Measurements from ENCODE around the gene TMEM147.

TMEM147 gene

GRCh38 chr19:35514282-35514809 is 31.1 kb upstream of the TMEM147 start:
- H3K79me1 ChIP-seq (ENCODE audit: low read length): peaks cover 2% of the 10 kb centered on the region
- H3K56ac ChIP-seq (ENCODE audit: low read length): peak overlapping the region; percentile 45
- no peak overlapping the region for H4K5ac ChIP-seq (ENCODE audit: low read length)
- peaks cover 3% of the 10 kb centered on the region for H3K79me2 ChIP-seq (ENCODE audit: control insufficient read depth, insufficient read depth, low read length)
- H2BK15ac ChIP-seq (replicated peaks; ENCODE audit: low read depth): no peak overlapping the region
- H3K27ac ChIP-seq (ENCODE audit: low read depth, low read length): no peak overlapping the region
- no peak overlapping the region for H3K23ac ChIP-seq (ENCODE audit: low read length)
- DNase-seq: peak; percentile 32
- H3K27me3 ChIP-seq (ENCODE audit: insufficient read depth, low read length, poor library complexity): no peaks in the 10 kb centered on the region
- no peaks in the 10 kb centered on the region for H3K36me3 ChIP-seq (ENCODE audit: control insufficient read depth, insufficient read depth, low read length)
- no peak overlapping the region for H3K4me3 ChIP-seq (ENCODE audit: low read length)
- H3K4me1 ChIP-seq (ENCODE audit: control insufficient read depth, low read depth, low read length): no peaks in the 10 kb centered on the region
- H3K4ac ChIP-seq (ENCODE audit: low read depth, low read length): no peak overlapping the region
- no peak overlapping the region for H3K18ac ChIP-seq (ENCODE audit: low read length)
- peak overlapping the region; percentile 25 for H3K9ac ChIP-seq (ENCODE audit: low read length)
- no peak overlapping the region for H2AK5ac ChIP-seq (ENCODE audit: low read length)
- H4K8ac ChIP-seq (ENCODE audit: low read depth, low read length): no peak overlapping the region
- no peak overlapping the region for H3K4me2 ChIP-seq (ENCODE audit: low read length)
- no peak overlapping the region for H2BK5ac ChIP-seq (ENCODE audit: low read length)
- no peak overlapping the region for H2BK120ac ChIP-seq (ENCODE audit: low read depth, low read length)
- WGBS (ENCODE audit: extremely low coverage, insufficient coverage, low lambda C conversion rate): no CpG with 5 or more reads among the region's 20 CpGs

GRCh38 chr19:35516310-35516709 is 29.1 kb upstream of the TMEM147 start:
- H2BK5ac ChIP-seq (ENCODE audit: low read length): no peak overlapping the region
- H3K4me1 ChIP-seq (ENCODE audit: control insufficient read depth, low read depth, low read length): no peaks in the 10 kb centered on the region
- no peak overlapping the region for H2BK120ac ChIP-seq (ENCODE audit: low read depth, low read length)
- no peak overlapping the region for H2BK15ac ChIP-seq (replicated peaks; ENCODE audit: low read depth)
- no peak overlapping the region for H3K4ac ChIP-seq (ENCODE audit: low read depth, low read length)
- H4K5ac ChIP-seq (ENCODE audit: low read length): no peak overlapping the region
- no peak overlapping the region for H3K27ac ChIP-seq (ENCODE audit: low read depth, low read length)
- H3K4me3 ChIP-seq (ENCODE audit: low read length): no peak overlapping the region
- no peaks in the 10 kb centered on the region for H3K79me1 ChIP-seq (ENCODE audit: low read length)
- H2AK5ac ChIP-seq (ENCODE audit: low read length): no peak overlapping the region
- no peak overlapping the region for H3K56ac ChIP-seq (ENCODE audit: low read length)
- no peak overlapping the region for H3K4me2 ChIP-seq (ENCODE audit: low read length)
- no peak overlapping the region for H3K18ac ChIP-seq (ENCODE audit: low read length)
- no CpG with 5 or more reads among the region's 3 CpGs for WGBS (ENCODE audit: extremely low coverage, insufficient coverage, low lambda C conversion rate)
- DNase-seq: no peak
- H3K27me3 ChIP-seq (ENCODE audit: insufficient read depth, low read length, poor library complexity): no peaks in the 10 kb centered on the region
- no peaks in the 10 kb centered on the region for H3K79me2 ChIP-seq (ENCODE audit: control insufficient read depth, insufficient read depth, low read length)
- no peak overlapping the region for H4K8ac ChIP-seq (ENCODE audit: low read depth, low read length)
- H3K9ac ChIP-seq (ENCODE audit: low read length): no peak overlapping the region
- H3K23ac ChIP-seq (ENCODE audit: low read length): no peak overlapping the region
- no peaks in the 10 kb centered on the region for H3K36me3 ChIP-seq (ENCODE audit: control insufficient read depth, insufficient read depth, low read length)

GRCh38 chr19:35517342-35517741 is 28.1 kb upstream of the TMEM147 start:
- Histone ChIP-seq H3K4me2 (ENCODE audit: low read length) (no peak overlapping the region), H4K5ac (ENCODE audit: low read length) (no peak overlapping the region), H2AK5ac (ENCODE audit: low read length) (no peak overlapping the region), H3K9ac (ENCODE audit: low read length) (no peak overlapping the region), H2BK120ac (ENCODE audit: low read depth, low read length) (no peak overlapping the region), H3K27me3 (ENCODE audit: insufficient read depth, low read length, poor library complexity) (no peaks in the 10 kb centered on the region), H3K18ac (ENCODE audit: low read length) (no peak overlapping the region), H3K36me3 (ENCODE audit: control insufficient read depth, insufficient read depth, low read length) (no peaks in the 10 kb centered on the region), H3K23ac (ENCODE audit: low read length) (no peak overlapping the region), H3K27ac (ENCODE audit: low read depth, low read length) (no peak overlapping the region), H3K4me1 (ENCODE audit: control insufficient read depth, low read depth, low read length) (no peaks in the 10 kb centered on the region), H2BK5ac (ENCODE audit: low read length) (no peak overlapping the region), H3K4me3 (ENCODE audit: low read length) (no peak overlapping the region), H3K4ac (ENCODE audit: low read depth, low read length) (no peak overlapping the region), H3K79me2 (ENCODE audit: control insufficient read depth, insufficient read depth, low read length) (no peaks in the 10 kb centered on the region), H3K79me1 (ENCODE audit: low read length) (no peaks in the 10 kb centered on the region), H3K56ac (ENCODE audit: low read length) (no peak overlapping the region), H2BK15ac (replicated peaks; ENCODE audit: low read depth) (no peak overlapping the region), H4K8ac (ENCODE audit: low read depth, low read length) (no peak overlapping the region)
- no peak for DNase-seq
- no CpG with 5 or more reads among the region's 2 CpGs for WGBS (ENCODE audit: extremely low coverage, insufficient coverage, low lambda C conversion rate)

- Histone ChIP-seq H3K36me3 (ENCODE audit: control insufficient read depth, insufficient read depth, low read length) (no peaks in the 10 kb centered on the region), H3K4ac (ENCODE audit: low read depth, low read length) (no peak overlapping the region), H3K4me3 (ENCODE audit: low read length) (no peak overlapping the region), H3K79me2 (ENCODE audit: control insufficient read depth, insufficient read depth, low read length) (no peaks in the 10 kb centered on the region), H3K4me1 (ENCODE audit: control insufficient read depth, low read depth, low read length) (no peaks in the 10 kb centered on the region), H3K79me1 (ENCODE audit: low read length) (no peaks in the 10 kb centered on the region), H3K56ac (ENCODE audit: low read length) (no peak overlapping the region), H4K5ac (ENCODE audit: low read length) (no peak overlapping the region), H2BK5ac (ENCODE audit: low read length) (no peak overlapping the region), H3K9ac (ENCODE audit: low read length) (no peak overlapping the region), H2BK15ac (replicated peaks; ENCODE audit: low read depth) (no peak overlapping the region), H4K8ac (ENCODE audit: low read depth, low read length) (no peak overlapping the region), H3K27me3 (ENCODE audit: insufficient read depth, low read length, poor library complexity) (no peaks in the 10 kb centered on the region), H3K18ac (ENCODE audit: low read length) (no peak overlapping the region), H2BK120ac (ENCODE audit: low read depth, low read length) (no peak overlapping the region), H3K4me2 (ENCODE audit: low read length) (no peak overlapping the region), H3K23ac (ENCODE audit: low read length) (no peak overlapping the region), H3K27ac (ENCODE audit: low read depth, low read length) (no peak overlapping the region), H2AK5ac (ENCODE audit: low read length) (no peak overlapping the region)
- WGBS (ENCODE audit: extremely low coverage, insufficient coverage, low lambda C conversion rate): no CpG with 5 or more reads among the region's 6 CpGs
- peak; percentile 30 for DNase-seq
Observed at GRCh38 chr19:35518313-35518712, 27.1 kb upstream of the TMEM147 start.

GRCh38 chr19:35519291-35519690 is 26.1 kb upstream of the TMEM147 start:
- Histone ChIP-seq H3K4me3 (ENCODE audit: low read length) (no peak overlapping the region), H3K27ac (ENCODE audit: low read depth, low read length) (no peak overlapping the region), H2BK120ac (ENCODE audit: low read depth, low read length) (no peak overlapping the region), H3K9ac (ENCODE audit: low read length) (no peak overlapping the region), H3K36me3 (ENCODE audit: control insufficient read depth, insufficient read depth, low read length) (no peaks in the 10 kb centered on the region), H2BK15ac (replicated peaks; ENCODE audit: low read depth) (no peak overlapping the region), H3K4ac (ENCODE audit: low read depth, low read length) (no peak overlapping the region), H3K23ac (ENCODE audit: low read length) (no peak overlapping the region), H2BK5ac (ENCODE audit: low read length) (no peak overlapping the region), H3K4me1 (ENCODE audit: control insufficient read depth, low read depth, low read length) (no peaks in the 10 kb centered on the region), H3K4me2 (ENCODE audit: low read length) (no peak overlapping the region), H3K79me2 (ENCODE audit: control insufficient read depth, insufficient read depth, low read length) (no peaks in the 10 kb centered on the region), H3K18ac (ENCODE audit: low read length) (no peak overlapping the region), H2AK5ac (ENCODE audit: low read length) (no peak overlapping the region), H3K56ac (ENCODE audit: low read length) (no peak overlapping the region), H4K8ac (ENCODE audit: low read depth, low read length) (no peak overlapping the region), H3K79me1 (ENCODE audit: low read length) (no peaks in the 10 kb centered on the region), H3K27me3 (ENCODE audit: insufficient read depth, low read length, poor library complexity) (no peaks in the 10 kb centered on the region), H4K5ac (ENCODE audit: low read length) (no peak overlapping the region)
- WGBS (ENCODE audit: extremely low coverage, insufficient coverage, low lambda C conversion rate): no CpG with 5 or more reads among the region's 7 CpGs
- DNase-seq: no peak

- H3K4me1 ChIP-seq (ENCODE audit: control insufficient read depth, low read depth, low read length): no peaks in the 10 kb centered on the region
- H3K79me1 ChIP-seq (ENCODE audit: low read length): no peaks in the 10 kb centered on the region
- H3K4me3 ChIP-seq (ENCODE audit: low read length): no peak overlapping the region
- no CpG with 5 or more reads among the region's 16 CpGs for WGBS (ENCODE audit: extremely low coverage, insufficient coverage, low lambda C conversion rate)
- no peaks in the 10 kb centered on the region for H3K27me3 ChIP-seq (ENCODE audit: insufficient read depth, low read length, poor library complexity)
- no peak overlapping the region for H3K18ac ChIP-seq (ENCODE audit: low read length)
- H3K36me3 ChIP-seq (ENCODE audit: control insufficient read depth, insufficient read depth, low read length): no peaks in the 10 kb centered on the region
- no peaks in the 10 kb centered on the region for H3K79me2 ChIP-seq (ENCODE audit: control insufficient read depth, insufficient read depth, low read length)
- H3K4me2 ChIP-seq (ENCODE audit: low read length): no peak overlapping the region
- H4K8ac ChIP-seq (ENCODE audit: low read depth, low read length): no peak overlapping the region
- H4K5ac ChIP-seq (ENCODE audit: low read length): no peak overlapping the region
- no peak overlapping the region for H2AK5ac ChIP-seq (ENCODE audit: low read length)
- H2BK15ac ChIP-seq (replicated peaks; ENCODE audit: low read depth): no peak overlapping the region
- H3K9ac ChIP-seq (ENCODE audit: low read length): no peak overlapping the region
- H3K56ac ChIP-seq (ENCODE audit: low read length): no peak overlapping the region
- H3K4ac ChIP-seq (ENCODE audit: low read depth, low read length): no peak overlapping the region
- H3K23ac ChIP-seq (ENCODE audit: low read length): no peak overlapping the region
- peak; percentile 34 for DNase-seq
- H2BK5ac ChIP-seq (ENCODE audit: low read length): no peak overlapping the region
- no peak overlapping the region for H3K27ac ChIP-seq (ENCODE audit: low read depth, low read length)
- H2BK120ac ChIP-seq (ENCODE audit: low read depth, low read length): no peak overlapping the region
Observed at GRCh38 chr19:35521124-35521743, 24.2 kb upstream of the TMEM147 start.
